Thymus (tissue), 11 donors: ENCODE results near the gene MAN2C1. TPM values are rescaled to one million over a fixed set of nuclear protein-coding genes. Genes with fewer than 3 reads are reported as not detected.
"Not testable (repeated sequence)": the region's sequence is repeated elsewhere in the genome, so short reads cannot be mapped to it uniquely, and the experiment has no call there.

ENCODE experiments used
- DNase-seq, 9 donors: peaks; one replicate each; pipeline ENCODE4 v3.0.0-alpha.2; 2013; ENCODE audit warnings: low spot score in 9 of 9, low read depth in 6 of 9, missing footprints in 1 of 9
- H3K27ac ChIP-seq, 2 donors: one replicate each; pipeline ENCODE4 v1.5.1; 2013; ENCODE audit warnings: control low read depth in 1 of 2, low read depth in 1 of 2, low read length in 1 of 2, mild to moderate bottlenecking in 1 of 2, moderate library complexity in 1 of 2
- H3K27me3 ChIP-seq, 2 donors: one replicate each; pipeline ENCODE4 v1.5.1; 2013; ENCODE audit warnings: low read length in 1 of 2; ENCODE audit not compliant: control insufficient read depth in 2 of 2, insufficient read depth in 1 of 2
- H3K36me3 ChIP-seq, 2 donors: one replicate each; pipeline ENCODE4 v1.5.1; 2013; ENCODE audit warnings: low read length in 1 of 2, mild to moderate bottlenecking in 1 of 2, moderate library complexity in 1 of 2; ENCODE audit not compliant: control insufficient read depth in 2 of 2, insufficient read depth in 2 of 2
- H3K4me1 ChIP-seq, 2 donors: one replicate each; pipeline ENCODE4 v1.5.1; 2013; ENCODE audit warnings: low read length in 2 of 2; ENCODE audit not compliant: control insufficient read depth in 2 of 2, insufficient read depth in 2 of 2
- H3K4me3 ChIP-seq, 2 donors: one replicate each; pipeline ENCODE4 v1.5.1; 2013; ENCODE audit warnings: low read length in 2 of 2, control low read depth in 1 of 2, mild to moderate bottlenecking in 1 of 2
- H3K9me3 ChIP-seq, 2 donors: one replicate each; pipeline ENCODE4 v1.5.1; 2013; ENCODE audit warnings: low read length in 1 of 2, mild to moderate bottlenecking in 1 of 2; ENCODE audit not compliant: control insufficient read depth in 2 of 2, insufficient read depth in 1 of 2
- WGBS: extraction: QIAGEN DNeasy Blood & Tissue Kit; methylation state at CpG from one replicate; pipeline ENCODE4 v1.1.7; 2013; 5-methylcytosine and 5-hydroxymethylcytosine counted together
- polyA plus RNA-seq: library from polyadenylated mRNA; stranded (reverse); fragments of 200-250 nt; gene quantifications from one replicate; pipeline ENCODE4 v1.2.3, GENCODE V29; 2013
- total RNA-seq: library from RNA; stranded (reverse); fragments of 120-200 nt; gene quantifications from one replicate; pipeline ENCODE4 v1.2.4, GENCODE V29; 2013
- donor health status: healthy.

The MAN2C1 gene
- total and polyA plus RNA-seq, 2 donors, result 64.3 to 280 TPM

DNA sequence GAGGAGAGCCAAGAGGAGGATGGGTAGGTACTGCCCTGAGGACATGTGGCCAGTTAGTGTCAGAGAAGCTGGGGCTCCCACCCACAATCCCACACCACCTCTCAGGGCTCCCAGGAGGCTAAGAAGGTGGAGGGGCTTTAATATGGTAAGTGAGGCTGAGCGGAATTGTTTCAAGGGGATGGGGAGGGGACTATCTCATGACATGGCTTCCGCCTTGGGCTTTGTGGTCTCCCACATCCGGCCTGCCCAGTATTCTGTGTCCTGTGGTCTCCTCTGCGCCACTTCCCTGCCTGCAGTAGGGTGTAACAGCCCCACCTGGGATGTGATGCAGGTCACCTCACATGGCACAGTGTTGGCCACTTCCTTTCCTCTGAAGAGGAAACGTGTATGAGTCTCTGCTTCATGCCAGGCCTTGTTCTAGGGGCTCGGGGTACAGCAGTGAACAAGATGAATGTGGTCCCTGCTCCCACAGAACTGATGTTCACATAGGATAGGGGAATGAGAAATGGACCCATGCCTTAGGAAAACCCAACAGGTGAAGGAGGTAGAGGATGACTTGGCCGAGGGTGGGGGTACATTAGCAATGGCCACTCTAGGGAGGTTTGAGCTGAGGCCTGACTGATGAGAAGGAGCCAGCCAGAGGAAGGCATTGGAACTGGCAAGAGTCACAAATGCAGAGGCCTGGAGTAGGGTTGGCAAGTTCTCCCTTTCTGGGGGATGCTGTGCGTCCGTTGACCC is 18.4 kb downstream of the MAN2C1 start:
- H3K27ac ChIP-seq, result peak overlapping the region; percentile 33 to 70
- H3K4me1 ChIP-seq, result peaks cover 25 to 34% of the 10 kb centered on the region in 2 donors
- peaks cover 10 to 14% of the 10 kb centered on the region in 2 donors for H3K36me3 ChIP-seq
- H3K27me3 ChIP-seq, result peaks cover 0 to 23% of the 10 kb centered on the region in 2 donors
- H3K9me3 ChIP-seq, result peaks cover 3 to 21% of the 10 kb centered on the region in 2 donors
- 38% methylated on average over 9 of the region's 9 CpGs for whole genome bisulfite sequencing
- peak in 5 of 9 donors; percentile 39 to 87 (median 74) for DNase-seq
- H3K4me3 ChIP-seq, result no peak overlapping the region

- peak overlapping the region in 1 of 2 donors; percentile 77 for H3K4me3 ChIP-seq
- WGBS, result 95% methylated on average over 8 of the region's 8 CpGs
- H3K27me3 ChIP-seq, result peaks cover 0 to 23% of the 10 kb centered on the region in 2 donors
- not testable (repeated sequence) for H3K36me3 ChIP-seq, H3K27ac ChIP-seq, DNase-seq
- peaks cover 25 to 34% of the 10 kb centered on the region in 2 donors for H3K4me1 ChIP-seq
- H3K9me3 ChIP-seq, result peaks cover 3 to 21% of the 10 kb centered on the region in 2 donors
These were observed 19.1 kb downstream of the MAN2C1 start for GRCh38 chr15:75349351-75349669.

- peaks cover 0 to 23% of the 10 kb centered on the region in 2 donors for H3K27me3 ChIP-seq
- no peak overlapping the region for H3K27ac ChIP-seq
- peak overlapping the region; percentile 77 to 86 for H3K4me3 ChIP-seq
- 57% methylated on average over 46 of the region's 46 CpGs for WGBS
- H3K4me1 ChIP-seq, result peaks cover 25 to 34% of the 10 kb centered on the region in 2 donors
- peak in 1 of 9 donors; percentile 36 for DNase-seq
- H3K36me3 ChIP-seq, result peaks cover 4 to 5% of the 10 kb centered on the region in 2 donors
- H3K9me3 ChIP-seq, result peaks cover 3 to 21% of the 10 kb centered on the region in 2 donors
These were observed 19.7 kb downstream of the MAN2C1 start for GRCh38 chr15:75348562-75349350.

DNA sequence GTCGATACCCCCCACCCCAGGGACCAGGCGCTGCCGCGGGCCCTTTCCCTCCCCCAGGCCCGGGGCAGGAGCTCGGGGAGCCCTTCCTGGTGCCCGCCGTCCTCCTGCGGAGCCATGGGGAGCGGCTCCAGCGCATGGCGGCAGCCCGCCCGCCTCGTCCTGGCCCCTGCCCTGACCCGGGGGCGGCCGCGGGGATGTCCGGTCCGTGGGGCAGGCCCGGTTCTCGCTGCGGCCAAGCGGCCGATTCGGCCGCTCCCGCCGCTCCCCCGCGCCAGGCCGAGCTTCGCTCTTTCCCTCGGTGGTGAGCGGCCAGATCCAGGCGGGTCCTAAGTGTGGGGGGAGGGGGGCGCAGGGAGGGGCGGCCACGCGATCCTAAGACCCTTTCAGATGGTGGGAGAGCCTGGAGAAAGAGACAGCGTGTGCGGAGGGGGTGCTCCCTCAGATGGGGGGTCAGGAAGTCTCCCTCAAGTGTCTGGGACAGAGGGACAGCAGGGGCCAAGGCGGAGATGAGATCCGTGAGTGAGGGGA is 20.3 kb downstream of the MAN2C1 start:
- 3% methylated on average over 45 of the region's 45 CpGs for WGBS
- H3K4me1 ChIP-seq, result peaks cover 25 to 34% of the 10 kb centered on the region in 2 donors
- H3K4me3 ChIP-seq, result peak overlapping the region; percentile 77 to 86
- H3K36me3 ChIP-seq, result peaks cover 4 to 5% of the 10 kb centered on the region in 2 donors
- peaks cover 0 to 23% of the 10 kb centered on the region in 2 donors for H3K27me3 ChIP-seq
- peak overlapping the region in 1 of 2 donors; percentile 36 for H3K27ac ChIP-seq
- H3K9me3 ChIP-seq, result peaks cover 3 to 21% of the 10 kb centered on the region in 2 donors
- DNase-seq, result no peak

GRCh38 chr15:75347222-75348033 is 21.0 kb downstream of the MAN2C1 start:
- Histone ChIP-seq H3K4me1 (peaks cover 25 to 34% of the 10 kb centered on the region in 2 donors), H3K27me3 (peaks cover 0 to 23% of the 10 kb centered on the region in 2 donors), H3K4me3 (peak overlapping the region; percentile 77 to 86), H3K9me3 (peaks cover 3 to 21% of the 10 kb centered on the region in 2 donors), H3K27ac (peak overlapping the region; percentile 76 to 81), H3K36me3 (peaks cover 1 to 4% of the 10 kb centered on the region in 2 donors)
- WGBS, result under 1% methylated on average over 65 of the region's 65 CpGs
- DNase-seq, result peak in 7 of 9 donors; percentile 65 to 90 (median 73)

DNA sequence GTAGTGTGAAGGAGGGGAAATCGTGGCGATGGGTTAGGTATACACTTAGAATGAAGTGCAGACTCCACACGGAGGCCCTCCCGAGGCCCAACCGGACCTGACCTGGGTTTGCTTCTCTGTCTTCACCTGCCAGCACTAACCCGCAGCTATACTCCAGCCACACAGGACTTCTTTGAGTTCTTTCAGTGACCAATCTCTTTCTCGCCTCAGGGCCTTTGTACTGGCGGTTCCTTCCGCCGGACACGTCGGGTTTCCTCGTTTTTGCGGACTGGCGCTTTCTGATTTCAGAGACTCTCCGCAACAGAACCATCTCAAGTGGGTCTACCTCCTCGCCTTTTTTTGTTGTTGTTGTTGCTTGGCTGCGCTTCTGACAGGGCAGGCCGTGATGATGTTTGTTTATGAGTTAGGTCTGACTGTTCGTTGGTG is 21.6 kb downstream of the MAN2C1 start, which contains the start of gene NEIL1:
Gene NEIL1 (plus strand): TSS at position 244 of the 426 bp plus-strand sequence. CDS start 1,867 bp downstream, outside the sequence.
- Histone ChIP-seq H3K27ac (peak within 1 kb of the TSS; percentile 76 to 81), H3K27me3 (peaks cover 0 to 23% of the 10 kb centered on the region in 2 donors), H3K4me1 (peaks cover 25 to 34% of the 10 kb centered on the region in 2 donors), H3K9me3 (peaks cover 3 to 21% of the 10 kb centered on the region in 2 donors), H3K4me3 (peak within 1 kb of the TSS; percentile 77 to 86), H3K36me3 (peaks cover under 1 to 4% of the 10 kb centered on the region in 2 donors)
- WGBS, result 24% methylated on average over 20 of the region's 20 CpGs
- DNase-seq, result no peak

- H3K9me3 ChIP-seq, H3K4me3 ChIP-seq, H3K27ac ChIP-seq, DNase-seq: not testable (repeated sequence)
- Histone ChIP-seq H3K4me1 (peaks cover 13 to 16% of the 10 kb centered on the region in 2 donors), H3K36me3 (peaks cover 23 to 26% of the 10 kb centered on the region in 2 donors), H3K27me3 (peaks cover 0 to 20% of the 10 kb centered on the region in 2 donors)
- WGBS, result 66% methylated on average over 8 of the region's 8 CpGs
These were observed 24.5 kb downstream of the MAN2C1 start for GRCh38 chr15:75343953-75344352.

- H3K9me3 ChIP-seq, result no peaks in the 10 kb centered on the region
- 98% methylated on average over 6 of the region's 6 CpGs for WGBS
- DNase-seq, result no peak
- H3K4me3 ChIP-seq, result no peak overlapping the region
- H3K27ac ChIP-seq, result no peak overlapping the region
- peaks cover 5 to 6% of the 10 kb centered on the region in 2 donors for H3K4me1 ChIP-seq
- H3K36me3 ChIP-seq, result peaks cover 23 to 31% of the 10 kb centered on the region in 2 donors
- peaks cover 0 to 4% of the 10 kb centered on the region in 2 donors for H3K27me3 ChIP-seq
These were observed 26.2 kb downstream of the MAN2C1 start for GRCh38 chr15:75342221-75342620.
